OCI-M1 (cell line): ENCODE data around the gene VPS8.

Experiments
- DNase-seq: peaks from one replicate; lab custom pipeline; 2025; lab: John Stamatoyannopoulos, UW

The VPS8 gene

DNA sequence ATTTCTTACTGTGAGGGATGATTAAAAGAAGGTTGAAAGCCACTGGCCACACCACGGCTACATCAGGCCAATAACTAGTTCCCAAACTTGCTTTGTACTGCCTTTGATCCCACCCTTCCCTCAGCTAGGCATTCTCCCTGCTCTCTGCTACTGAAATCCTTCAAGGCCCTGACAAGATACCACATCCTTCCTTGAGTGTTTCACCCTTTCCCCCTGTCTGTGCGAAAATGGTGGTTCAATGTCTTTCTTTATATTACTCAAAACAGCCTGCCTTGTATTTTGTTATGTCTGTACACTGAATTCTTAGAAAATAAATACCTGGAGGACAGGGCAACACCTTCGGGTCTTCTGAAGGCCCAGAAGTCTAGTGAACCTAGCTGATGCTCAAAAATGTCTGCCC is 932 bp upstream of the VPS8 start:
- no peak for DNase-seq

- DNase-seq, result no peak
These were observed 335 bp upstream of the VPS8 start for GRCh38 chr3:184811663-184811998.

GRCh38 chr3:184812662-184813042 is 686 bp downstream of the VPS8 start:
- no peak for DNase-seq

GRCh38 chr3:184813357-184813756 is 1.4 kb downstream of the VPS8 start:
- DNase-seq, result no peak

GRCh38 chr3:184814214-184814613 is 2.2 kb downstream of the VPS8 start:
- no peak for DNase-seq

DNA sequence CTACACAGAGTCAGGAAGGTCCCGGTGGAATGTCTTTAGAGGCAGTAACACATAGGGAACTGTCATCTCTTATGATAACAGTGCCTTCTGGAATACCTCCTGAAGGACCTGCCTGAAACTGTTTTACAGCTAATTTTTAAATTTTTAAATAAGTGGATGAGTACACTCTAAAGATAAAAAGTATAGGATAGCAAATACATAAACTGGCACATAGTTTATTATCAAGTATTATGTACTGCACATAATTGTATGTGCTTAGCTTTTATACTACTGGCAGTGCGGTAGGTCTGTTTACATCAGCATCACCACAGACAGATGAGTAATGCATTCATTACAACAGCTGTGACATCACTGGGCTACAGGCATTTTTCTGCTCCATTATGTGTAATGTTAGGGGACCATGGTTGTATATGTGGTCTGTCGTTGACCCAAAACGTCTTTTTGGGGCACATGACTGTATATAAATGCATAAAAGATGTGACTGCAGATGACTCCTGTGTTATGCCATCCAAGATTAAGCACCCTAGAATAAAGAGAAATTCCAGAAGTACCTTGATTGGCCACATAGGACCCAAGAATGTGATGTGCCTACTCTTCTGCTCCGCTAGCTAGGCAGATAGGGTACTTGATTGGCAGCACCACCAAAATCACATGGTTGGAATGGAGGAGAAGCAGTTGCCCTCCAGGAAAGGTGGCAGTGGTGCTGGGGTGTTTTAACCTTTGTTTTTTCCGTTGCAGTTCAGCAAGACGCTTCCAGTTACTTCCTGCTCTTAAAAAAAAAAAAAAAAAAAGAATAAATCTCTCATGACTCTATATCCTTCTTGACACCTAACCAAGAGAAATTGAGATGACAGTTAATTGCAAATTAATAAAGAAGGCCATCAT is 3.3 kb downstream of the VPS8 start:
- no peak for DNase-seq

- DNase-seq, result no peak
These were observed 4.6 kb downstream of the VPS8 start for GRCh38 chr3:184816614-184817013.

- DNase-seq, result no peak
These were observed 8.6 kb downstream of the VPS8 start for GRCh38 chr3:184820525-184820924.

DNA sequence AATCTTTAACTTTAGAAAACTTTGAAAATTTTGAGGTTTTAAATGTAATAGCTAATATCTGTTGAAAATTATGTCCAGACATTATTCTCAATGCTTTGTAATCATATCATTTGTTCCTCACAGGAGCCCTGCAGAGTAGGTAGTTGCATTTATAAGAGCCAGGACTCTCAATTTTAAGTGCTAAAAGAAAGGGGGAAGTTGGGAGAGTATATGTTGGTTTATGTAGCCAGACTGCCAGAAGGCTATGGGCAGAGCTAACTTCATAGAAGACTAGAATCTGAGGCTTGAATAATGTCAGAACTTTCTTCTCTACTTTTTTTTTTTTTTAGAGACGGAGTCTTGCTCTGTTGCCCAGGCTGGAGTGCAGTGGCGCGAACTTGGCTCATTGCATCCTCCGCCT is 9.1 kb downstream of the VPS8 start:
- no peak for DNase-seq

GRCh38 chr3:184822081-184822480 is 10.1 kb downstream of the VPS8 start:
- no peak for DNase-seq

- DNase-seq, result no peak
These were observed 10.7 kb downstream of the VPS8 start for GRCh38 chr3:184822654-184823053.

DNA sequence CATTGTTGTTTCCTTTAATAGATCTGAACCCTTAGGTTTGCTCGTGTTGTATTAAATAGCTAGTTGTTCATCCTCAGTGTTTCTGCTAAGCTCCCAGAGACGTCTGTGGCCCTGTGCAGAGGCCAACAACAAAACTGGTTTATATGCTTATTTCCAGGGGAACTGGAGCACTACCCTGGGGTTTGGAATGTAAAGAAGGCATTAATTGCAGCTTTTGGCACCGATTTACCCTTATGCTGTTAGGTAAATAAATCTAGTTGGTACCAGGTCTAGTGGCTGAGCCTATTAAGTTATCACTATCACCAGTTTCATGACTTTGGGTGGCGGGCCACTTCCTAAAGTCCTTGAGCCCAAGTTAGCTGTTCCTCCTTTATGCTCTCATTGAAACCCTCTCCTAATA is 12.0 kb downstream of the VPS8 start:
- no peak for DNase-seq

GRCh38 chr3:184825121-184825820 is 13.3 kb downstream of the VPS8 start:
- no peak for DNase-seq

GRCh38 chr3:184827572-184827971 is 15.6 kb downstream of the VPS8 start:
- no peak for DNase-seq

DNA sequence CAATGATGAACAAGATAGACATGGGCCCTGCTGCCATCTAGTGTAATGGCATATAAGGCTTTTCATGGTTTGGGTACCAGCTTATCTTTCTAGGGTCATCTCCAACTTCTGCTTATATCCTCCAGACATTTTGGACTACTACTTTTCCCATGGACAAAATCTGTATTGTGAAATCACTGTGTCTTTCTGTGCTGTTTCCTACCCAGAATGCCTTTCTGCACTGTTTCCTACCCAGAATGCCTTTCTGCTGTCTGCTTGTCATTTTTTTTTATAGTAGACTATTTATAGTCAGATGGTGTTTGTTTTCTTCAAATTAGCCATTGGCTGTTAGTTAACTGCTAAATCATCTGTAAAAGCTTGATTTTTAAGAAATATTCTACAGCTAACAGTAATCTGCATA is 20.1 kb downstream of the VPS8 start:
- peak; percentile 14 for DNase-seq

- no peak for DNase-seq
These were observed 20.9 kb downstream of the VPS8 start for GRCh38 chr3:184832903-184833302.

GRCh38 chr3:184836090-184836822 is 24.3 kb downstream of the VPS8 start:
- no peak for DNase-seq

GRCh38 chr3:184842433-184842832 is 30.5 kb downstream of the VPS8 start:
- DNase-seq, result no peak

GRCh38 chr3:184845819-184846218 is 33.9 kb downstream of the VPS8 start:
- no peak for DNase-seq

DNA sequence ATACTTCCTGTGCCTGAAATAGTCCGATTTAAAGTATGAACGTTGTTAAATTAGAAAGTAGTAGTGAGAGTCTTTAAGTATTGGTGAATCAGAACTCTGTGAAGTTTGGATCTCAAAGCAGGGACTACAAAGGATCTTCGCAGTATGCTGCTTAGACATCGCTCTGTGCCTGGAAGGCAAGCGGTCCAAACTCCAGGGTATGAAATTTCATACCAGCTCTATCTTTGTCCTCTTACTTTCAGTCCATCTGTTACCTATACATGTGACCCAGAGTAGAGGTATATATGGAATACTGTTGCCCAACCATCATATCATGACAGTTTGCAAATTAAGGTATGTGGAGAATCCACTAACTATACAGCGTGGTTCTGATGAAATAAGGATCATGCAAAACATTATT is 34.5 kb downstream of the VPS8 start:
- DNase-seq, result no peak

DNA sequence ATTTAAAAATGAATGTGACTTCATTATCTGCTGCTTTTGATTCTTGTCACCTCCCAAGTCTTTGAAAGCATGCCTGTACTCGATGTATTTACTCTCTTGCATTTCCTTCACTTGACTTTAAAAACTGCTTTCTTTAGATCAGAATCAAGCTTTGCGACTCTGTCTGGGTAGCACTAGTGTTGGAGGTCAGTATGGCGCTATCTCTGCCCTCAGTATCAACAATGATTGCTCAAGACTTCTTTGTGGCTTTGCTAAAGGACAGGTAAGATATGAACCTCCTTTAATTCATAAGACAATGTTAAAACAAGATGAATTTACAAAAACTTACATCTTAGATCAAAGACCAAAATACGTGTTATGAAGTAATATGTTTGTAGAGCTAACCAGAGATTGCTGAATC is 37.0 kb downstream of the VPS8 start:
- DNase-seq, result no peak

GRCh38 chr3:184850201-184850600 is 38.2 kb downstream of the VPS8 start:
- no peak for DNase-seq

GRCh38 chr3:184857099-184857498 is 45.1 kb downstream of the VPS8 start:
- DNase-seq, result no peak
